GM23338 (cell line): ENCODE results near the gene SNAPC3. TPM values are rescaled to one million over a fixed set of nuclear protein-coding genes. Genes with fewer than 3 reads are reported as not detected.
A peak's percentile ranks its signal among the peaks of the same experiment; 100 is the strongest.

Experiments
- ATAC-seq: fragments of 200-7000 bp; cut with Tn5 transposase; 3 replicates; pipeline ENCODE4 v1.9.1; 2020
- DNase-seq: peaks from one replicate; pipeline ENCODE4 v3.0.0-alpha.2; 2015; ENCODE audit warnings: low spot score
- H2AFZ ChIP-seq: fragments of 200-600 bp; sonication (generic); 2 replicates; pipeline ENCODE4 v1.8.0; 2016; ENCODE audit warnings: antibody characterized with exemption, mild to moderate bottlenecking, moderate library complexity
- H3F3A ChIP-seq: fragments of 200-600 bp; sonication (generic); replicated peaks from 2 replicates; pipeline ENCODE4 v1.8.0; 2017; ENCODE audit warnings: antibody characterized with exemption, mixed run types, low read depth
- H3K27ac ChIP-seq: fragments of 200-600 bp; sonication (generic); 2 replicates; pipeline ENCODE4 v1.6.1; 2016; ENCODE audit warnings: low read depth
- H3K27me3 ChIP-seq: fragments of 200-600 bp; sonication (generic); 2 replicates; pipeline ENCODE4 v1.8.0; 2016; ENCODE audit warnings: mild to moderate bottlenecking, mixed run types, moderate library complexity; ENCODE audit not compliant: insufficient read depth
- H3K36me3 ChIP-seq: fragments of 200-600 bp; sonication (generic); 2 replicates; pipeline ENCODE4 v1.8.0; 2016; ENCODE audit warnings: mild to moderate bottlenecking; ENCODE audit not compliant: insufficient read depth
- H3K4me1 ChIP-seq: fragments of 200-600 bp; sonication (generic); 2 replicates; pipeline ENCODE4 v1.8.0; 2016; ENCODE audit warnings: mild to moderate bottlenecking, moderate library complexity; ENCODE audit not compliant: insufficient read depth
- H3K4me2 ChIP-seq: fragments of 200-600 bp; sonication (generic); 2 replicates; pipeline ENCODE4 v1.7.1; 2017; ENCODE audit warnings: mixed run types
- H3K4me3 ChIP-seq: fragments of 200-600 bp; sonication (generic); 2 replicates; pipeline ENCODE4 v1.6.1; 2016; ENCODE audit warnings: mixed run types
- H3K79me2 ChIP-seq: fragments of 200-600 bp; sonication (generic); replicated peaks from 2 replicates; pipeline ENCODE4 v1.8.0; 2017; ENCODE audit warnings: mild to moderate bottlenecking; ENCODE audit not compliant: insufficient read depth
- H3K9me2 ChIP-seq: fragments of 200-600 bp; sonication (generic); 2 replicates; pipeline ENCODE4 v1.8.0; 2017; ENCODE audit not compliant: insufficient read depth
- H4K20me1 ChIP-seq: fragments of 200-600 bp; sonication (generic); replicated peaks from 2 replicates; pipeline ENCODE4 v1.8.0; 2017; ENCODE audit warnings: mild to moderate bottlenecking; ENCODE audit not compliant: insufficient read depth
- H3K27ac Mint-ChIP-seq: 2 replicates; pipeline ENCODE4 v1.8.0; 2020; ENCODE audit warnings: inconsistent platforms, mild to moderate bottlenecking, moderate library complexity, mixed read lengths
- H3K27me3 Mint-ChIP-seq: 3 replicates; pipeline ENCODE4 v1.8.0; 2022; ENCODE audit warnings: low read depth, mild to moderate bottlenecking, moderate library complexity, mixed read lengths, inconsistent platforms; ENCODE audit not compliant: insufficient read depth, poor library complexity
- H3K36me3 Mint-ChIP-seq: 3 replicates; pipeline ENCODE4 v1.8.0; 2021; ENCODE audit warnings: low read depth, mild to moderate bottlenecking, inconsistent platforms, moderate library complexity, mixed read lengths
- H3K4me1 Mint-ChIP-seq: 3 replicates; pipeline ENCODE4 v1.8.0; 2020; ENCODE audit warnings: mild to moderate bottlenecking, inconsistent platforms, mixed read lengths
- H3K4me3 Mint-ChIP-seq: 3 replicates; pipeline ENCODE4 v1.8.0; 2021; ENCODE audit warnings: moderate library complexity, mild to moderate bottlenecking, inconsistent platforms, mixed read lengths
- H3K9me3 Mint-ChIP-seq: 3 replicates; pipeline ENCODE4 v1.8.0; 2020; ENCODE audit warnings: moderate library complexity, mild to moderate bottlenecking, inconsistent platforms, mixed read lengths
- CTCF ChIP-seq, 2 experiments: fragments of 200-600 bp in 1 of 2; sonication (generic) in 1 of 2; conservative IDR thresholded peaks; 2 replicates each; pipeline versions ENCODE4 v1.5.1 to v1.6.1; 2016 to 2017; ENCODE audit warnings: antibody characterized with exemption in 2 of 2, low read depth in 2 of 2, mild to moderate bottlenecking in 2 of 2, moderate library complexity in 1 of 2
- ETS1 ChIP-seq: IDR thresholded peaks from 2 replicates; pipeline ENCODE4 v1.6.1; 2016; ENCODE audit warnings: antibody characterized with exemption
- EZH2phosphoT487 ChIP-seq: fragments of 200-600 bp; sonication (generic); IDR thresholded peaks from one replicate; pipeline ENCODE4 v1.8.1; 2018; ENCODE audit warnings: antibody characterized with exemption; ENCODE audit not compliant: unreplicated experiment
- NANOG ChIP-seq: IDR thresholded peaks from 2 replicates; pipeline ENCODE4 v1.6.1; 2016; ENCODE audit warnings: antibody characterized with exemption, borderline replicate concordance
- REST ChIP-seq: IDR thresholded peaks from one replicate; pipeline ENCODE4 v1.6.1; 2018; ENCODE audit warnings: antibody characterized with exemption; ENCODE audit not compliant: unreplicated experiment
- STAT1 ChIP-seq: IDR thresholded peaks from one replicate; pipeline ENCODE4 v1.6.1; 2016; ENCODE audit warnings: antibody characterized with exemption; ENCODE audit not compliant: unreplicated experiment
- ZNF331 ChIP-seq: fragments of 250-450 bp; sonication (Bioruptor Pico); IDR thresholded peaks from 2 replicates; pipeline ENCODE4 v1.5.0; 2020; ENCODE audit warnings: low read depth, mild to moderate bottlenecking, moderate library complexity
- polyA plus RNA-seq: library from polyadenylated mRNA; unstranded; fragments of >200 nt; fragmentation: Nextera tagmentation; extraction: Ambion mirVana; gene quantifications from 2 replicates; pipeline ENCODE4 v1.2.1, GENCODE V29; 2016
- total RNA-seq: library from RNA; depleted of rRNA; stranded (reverse); fragments of >200 nt; shearing (Covaris generic); gene quantifications from 2 replicates; pipeline ENCODE4 v1.2.3, GENCODE V29; 2014

Gene SNAPC3
- total and polyA plus RNA-seq, 2 experiments from 2014 or later, result 20.9 to 35.2 TPM

GRCh38 chr9:15485836-15486666 lies 63.4 kb downstream of the SNAPC3 start:
- ATAC-seq (peak; percentile 29; the same call in 2 of the 3 replicates), DNase-seq (peak; percentile 62)
- Histone ChIP-seq H3K36me3 (peaks cover 52% of the 10 kb centered on the region), H3K79me2 (peaks cover 98% of the 10 kb centered on the region), H2AFZ (no peak overlapping the region), H4K20me1 (peaks cover 32% of the 10 kb centered on the region), H3K27me3 (no peaks in the 10 kb centered on the region), H3F3A (peaks cover 12% of the 10 kb centered on the region; the same call in 1 of the 2 replicates), H3K4me3 (no peak overlapping the region), H3K4me1 (0 out of 2 replicates have a peak, but pooled peaks cover 8% of the 10 kb centered on the region), H3K9me2 (no peaks in the 10 kb centered on the region), H3K4me2 (no peak overlapping the region), H3K27ac (no peak overlapping the region)
- H3K27me3 Mint-ChIP-seq, result peaks cover 2% of the 10 kb centered on the region
- H3K36me3 Mint-ChIP-seq, result peaks cover 88% of the 10 kb centered on the region
- no peak overlapping the region for H3K4me3 Mint-ChIP-seq
- TF ChIP-seq REST, result no peak
- no peak for TF ChIP-seq STAT1
- TF ChIP-seq CTCF (conservative IDR thresholded peaks at IDR 0.05; ENCODE audit: low read depth in 2 of 2), result peak in 1 of 2 experiments; percentile 66; a peak in 2 of 4 replicates
- peak overlapping the region; percentile 51; the same call in 1 of the 2 replicates for H3K27ac Mint-ChIP-seq
- no peaks in the 10 kb centered on the region for H3K9me3 Mint-ChIP-seq
- H3K4me1 Mint-ChIP-seq, result peaks cover 11% of the 10 kb centered on the region; the same call in 2 of the 3 replicates

- H3K36me3 ChIP-seq, result peaks cover 40% of the 10 kb centered on the region
- H3K4me2 ChIP-seq, result no peak overlapping the region
- Mint-ChIP-seq H3K9me3 (peaks cover 30% of the 10 kb centered on the region), H3K36me3 (peaks cover 97% of the 10 kb centered on the region), H3K4me1 (peaks cover 15% of the 10 kb centered on the region; the same call in 2 of the 3 replicates), H3K27ac (no peak overlapping the region; the same call in 1 of the 2 replicates), H3K4me3 (no peak overlapping the region), H3K27me3 (peaks cover 11% of the 10 kb centered on the region)
- no peak overlapping the region for H3K4me3 ChIP-seq
- ATAC-seq (no peak), DNase-seq (no peak)
- H3K4me1 ChIP-seq, result no peaks in the 10 kb centered on the region
- H3K27ac ChIP-seq, result no peak overlapping the region
- H3F3A ChIP-seq, result no peaks in the 10 kb centered on the region; the same call in 1 of the 2 replicates
- H3K9me2 ChIP-seq, result no peaks in the 10 kb centered on the region
- H3K79me2 ChIP-seq, result peaks cover 100% of the 10 kb centered on the region
- TF ChIP-seq CTCF (conservative IDR thresholded peaks at IDR 0.05; ENCODE audit: low read depth in 2 of 2) (no peak), EZH2phosphoT487 (no peak), NANOG (no peak), ZNF331 (CRISPR knock-in tag) (no peak), ETS1 (no peak)
- H4K20me1 ChIP-seq, result peaks cover 32% of the 10 kb centered on the region
- H2AFZ ChIP-seq, result no peak overlapping the region
- no peaks in the 10 kb centered on the region for H3K27me3 ChIP-seq
Observed at GRCh38 chr9:15491950-15492349, 69.3 kb downstream of the SNAPC3 start.
